CD8-positive, alpha-beta memory T cell (primary cell): ENCODE data around the gene AWAT1. TPM values are rescaled to one million over a fixed set of nuclear protein-coding genes. Genes with fewer than 3 reads are reported as not detected.
"Not testable (repeated sequence)": the region's sequence is repeated elsewhere in the genome, so short reads cannot be mapped to it uniquely, and the experiment has no call there.

Experiments used
- CTCF ChIA-PET: fragments of 350-600 bp; sonication (Branson Sonifier 250); formaldehyde crosslinking; loops from one replicate; lab custom pipeline; 2021; ENCODE audit warnings: antibody characterized with exemption; lab: Charles Lee
- POLR2A ChIA-PET: fragments of 350-600 bp; sonication (Branson Sonifier 250); formaldehyde crosslinking; loops from one replicate; lab custom pipeline; 2021; ENCODE audit warnings: antibody characterized with exemption; lab: Charles Lee
- DNase-seq, 5 donors: peaks; one replicate each; pipeline versions ENCODE4 v3.0.0 to v3.0.0-alpha.2; 2020 to 2022; ENCODE audit warnings: mixed read lengths in 1 of 5
- H3K27ac ChIP-seq: one replicate; pipeline ENCODE4 v1.7.0; 2013; ENCODE audit warnings: low read depth, mild to moderate bottlenecking, low read length, moderate library complexity
- H3K27me3 ChIP-seq: 2 replicates; pipeline ENCODE4 v1.7.0; 2013; ENCODE audit warnings: low read length, mild to moderate bottlenecking; ENCODE audit not compliant: insufficient read depth, poor library complexity, severe bottlenecking
- H3K36me3 ChIP-seq: 2 replicates; pipeline ENCODE4 v1.7.0; 2013; ENCODE audit warnings: mild to moderate bottlenecking, low read length, moderate library complexity; ENCODE audit not compliant: insufficient read depth
- H3K4me1 ChIP-seq: 2 replicates; pipeline ENCODE4 v1.7.0; 2013; ENCODE audit warnings: mild to moderate bottlenecking, low read length, moderate library complexity; ENCODE audit not compliant: insufficient read depth
- H3K4me3 ChIP-seq: 2 replicates; pipeline ENCODE4 v1.7.0; 2013; ENCODE audit warnings: mild to moderate bottlenecking, low read length
- H3K9me3 ChIP-seq: 2 replicates; pipeline ENCODE4 v1.7.0; 2013; ENCODE audit warnings: mild to moderate bottlenecking, low read length
- H3K27ac Mint-ChIP-seq, 8 donors: one replicate each; pipeline ENCODE4 v1.8.0; 2020 to 2021; ENCODE audit warnings: mixed read lengths in 8 of 8, mild to moderate bottlenecking in 6 of 8, inconsistent platforms in 3 of 8, moderate library complexity in 3 of 8
- H3K27me3 Mint-ChIP-seq, 2 donors: one replicate each; pipeline ENCODE4 v1.8.0; 2020 to 2021; ENCODE audit warnings: mixed read lengths in 2 of 2, mild to moderate bottlenecking in 1 of 2, moderate library complexity in 1 of 2
- H3K36me3 Mint-ChIP-seq, 3 donors: one replicate each; pipeline ENCODE4 v1.8.0; 2020 to 2021; ENCODE audit warnings: mixed read lengths in 3 of 3, inconsistent platforms in 1 of 3, mild to moderate bottlenecking in 1 of 3
- H3K4me1 Mint-ChIP-seq, 3 donors: one replicate each; pipeline ENCODE4 v1.8.0; 2020 to 2021; ENCODE audit warnings: mixed read lengths in 3 of 3, inconsistent platforms in 1 of 3, mild to moderate bottlenecking in 1 of 3
- H3K4me3 Mint-ChIP-seq, 7 donors: one replicate each; pipeline ENCODE4 v1.8.0; 2020 to 2021; ENCODE audit warnings: mixed read lengths in 7 of 7, mild to moderate bottlenecking in 6 of 7, moderate library complexity in 4 of 7, inconsistent platforms in 2 of 7
- H3K9me3 Mint-ChIP-seq, 5 donors: one replicate each; pipeline ENCODE4 v1.8.0; 2020 to 2022; ENCODE audit warnings: mixed read lengths in 5 of 5, mild to moderate bottlenecking in 3 of 5, moderate library complexity in 2 of 5, inconsistent platforms in 1 of 5
- polyA plus RNA-seq: library from polyadenylated mRNA; unstranded; fragments of 300-500 nt; fragmentation: Illumina TruSeq; gene quantifications from one replicate; pipeline ENCODE4 v1.2.3, GENCODE V29; 2021
- total RNA-seq, 2 experiments: library from RNA; stranded (reverse); gene quantifications; one replicate each; pipeline ENCODE4 v1.2.3, GENCODE V29; 2021

AWAT1 gene
- total and polyA plus RNA-seq, 3 experiments from 2014 or later = not detected

DNA sequence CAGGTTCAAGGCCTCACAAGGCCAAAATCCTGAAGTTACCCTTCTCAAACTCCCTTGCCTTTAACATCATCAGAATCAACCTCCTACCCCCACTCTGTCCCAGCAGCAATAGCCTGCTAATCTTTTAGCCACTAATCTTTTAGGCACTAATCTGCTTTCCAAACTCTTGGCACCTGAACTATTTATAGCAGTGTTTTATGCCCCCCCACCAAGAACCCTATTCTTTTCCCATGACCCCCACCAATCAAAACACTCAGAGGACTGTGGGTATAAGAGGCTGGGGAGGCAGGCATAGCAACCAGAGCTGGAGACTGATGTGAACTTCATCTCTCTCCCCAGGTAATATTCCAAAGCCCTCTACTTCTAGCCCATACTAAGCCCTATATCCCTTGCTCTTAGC, 33.6 kb downstream of the AWAT1 start, which contains the start of gene ARR3:
Gene ARR3 (plus strand): TSS at position 301 of the 400 bp plus-strand sequence. CDS start 1,052 bp downstream, outside the sequence.
- Mint-ChIP-seq H3K9me3 (no peaks in the 10 kb centered on the region), H3K4me3 (no peak within 1 kb of the TSS), H3K4me1 (no peaks in the 10 kb centered on the region), H3K36me3 (no peaks in the 10 kb centered on the region), H3K27ac (peak within 1 kb of the TSS in 1 of 8 donors; percentile 2), H3K27me3 (peaks cover 0 to 9% of the 10 kb centered on the region in 2 donors)
- no peaks in the 10 kb centered on the region for H3K27me3 ChIP-seq
- DNase-seq = no peak
- CTCF ChIA-PET = no interaction called here
- no peaks in the 10 kb centered on the region for H3K4me1 ChIP-seq
- no peak within 1 kb of the TSS for H3K4me3 ChIP-seq
- H3K9me3 ChIP-seq = no peaks in the 10 kb centered on the region
- H3K36me3 ChIP-seq = no peaks in the 10 kb centered on the region
- POLR2A ChIA-PET = no interaction called here
- H3K27ac ChIP-seq = no peak within 1 kb of the TSS

DNA sequence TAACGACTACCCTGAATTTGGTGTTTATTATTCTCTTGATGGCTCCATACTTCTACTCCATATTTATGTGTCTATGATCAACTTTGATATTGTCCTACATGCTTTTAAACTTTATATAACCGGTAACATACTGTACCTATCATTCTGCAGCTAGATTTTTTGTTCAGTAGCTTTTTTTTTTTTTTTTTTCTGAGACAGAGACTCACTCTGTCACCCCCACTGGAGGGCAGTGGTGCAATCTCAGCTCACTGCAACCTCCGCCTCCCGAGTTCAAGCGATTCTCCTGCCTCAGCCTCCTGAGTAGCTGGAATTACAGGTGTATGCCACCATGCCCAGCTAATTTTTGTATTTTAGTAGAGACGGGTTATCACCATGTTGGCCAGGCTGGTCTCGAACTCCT, 39.6 kb downstream of the AWAT1 start:
- H3K27ac Mint-ChIP-seq, CTCF ChIA-PET, H3K4me3 Mint-ChIP-seq, H3K27ac ChIP-seq, H3K4me1 ChIP-seq, H3K4me3 ChIP-seq, H3K27me3 ChIP-seq, H3K36me3 ChIP-seq, H3K36me3 Mint-ChIP-seq, POLR2A ChIA-PET, H3K27me3 Mint-ChIP-seq, H3K9me3 Mint-ChIP-seq, DNase-seq, H3K9me3 ChIP-seq, H3K4me1 Mint-ChIP-seq: not testable (repeated sequence)

DNA sequence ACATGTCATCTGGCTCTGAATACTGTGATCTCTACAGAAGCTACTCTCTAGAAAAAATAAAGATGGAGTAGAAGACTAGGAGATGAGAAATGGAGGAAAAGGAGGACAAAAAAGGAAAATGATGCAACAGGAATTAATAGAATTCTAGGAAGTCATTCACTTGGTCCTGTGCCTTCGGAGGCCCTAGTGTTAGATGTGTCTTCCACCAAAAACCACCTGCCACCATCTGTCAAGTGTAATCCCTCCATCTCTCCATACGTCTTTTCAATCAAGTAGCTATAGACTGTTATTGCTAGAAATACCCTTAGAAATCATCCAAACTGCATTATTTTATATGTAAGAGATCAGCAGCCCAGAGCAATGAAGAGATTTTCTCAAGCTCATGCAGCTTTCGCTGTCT, 44.6 kb downstream of the AWAT1 start:
- H3K27ac ChIP-seq = no peak overlapping the region
- ChIA-PET POLR2A (no interaction called here), CTCF (no interaction called here)
- Mint-ChIP-seq H3K27ac (no peak overlapping the region), H3K36me3 (peaks cover 0 to 13% (median 3%) of the 10 kb centered on the region in 3 donors), H3K4me1 (no peaks in the 10 kb centered on the region), H3K27me3 (peaks cover 0 to 5% of the 10 kb centered on the region in 2 donors), H3K4me3 (no peak overlapping the region), H3K9me3 (no peaks in the 10 kb centered on the region)
- no peaks in the 10 kb centered on the region for H3K27me3 ChIP-seq
- H3K4me3 ChIP-seq = no peak overlapping the region
- no peaks in the 10 kb centered on the region for H3K36me3 ChIP-seq
- no peak for DNase-seq
- no peaks in the 10 kb centered on the region for H3K4me1 ChIP-seq
- H3K9me3 ChIP-seq = no peaks in the 10 kb centered on the region

- H3K4me1 ChIP-seq = no peaks in the 10 kb centered on the region
Observed at GRCh38 chrX:70280573-70280972, 46.1 kb downstream of the AWAT1 start.

GRCh38 chrX:70281951-70282350, 47.5 kb downstream of the AWAT1 start, which contains the start of gene RAB41:
Gene RAB41, plus strand, starts transcription at chrX:70282172. Its CDS starts 46 bp downstream, at chrX:70282218.
- Histone ChIP-seq H3K4me3 (no peak within 1 kb of the TSS), H3K27ac (no peak within 1 kb of the TSS), H3K9me3 (no peaks in the 10 kb centered on the region), H3K4me1 (no peaks in the 10 kb centered on the region), H3K27me3 (no peaks in the 10 kb centered on the region), H3K36me3 (no peaks in the 10 kb centered on the region)
- CTCF ChIA-PET = no interaction called here
- Mint-ChIP-seq H3K4me1 (no peaks in the 10 kb centered on the region), H3K4me3 (no peak within 1 kb of the TSS), H3K9me3 (no peaks in the 10 kb centered on the region), H3K36me3 (peaks cover 0 to 33% (median 3%) of the 10 kb centered on the region in 3 donors), H3K27ac (no peak within 1 kb of the TSS), H3K27me3 (peaks cover 0 to 6% of the 10 kb centered on the region in 2 donors)
- POLR2A ChIA-PET = no interaction called here
- no peak for DNase-seq

More at GRCh38 chrX:70280573-70280972, 46.1 kb downstream of the AWAT1 start:
- ChIA-PET CTCF (no interaction called here), POLR2A (no interaction called here)
- peaks cover 0 to 8% of the 10 kb centered on the region in 2 donors for H3K27me3 Mint-ChIP-seq
- no peaks in the 10 kb centered on the region for H3K27me3 ChIP-seq
- no peaks in the 10 kb centered on the region for H3K9me3 ChIP-seq
- no peaks in the 10 kb centered on the region for H3K4me1 Mint-ChIP-seq
- no peak overlapping the region for H3K4me3 Mint-ChIP-seq
- H3K27ac ChIP-seq = no peak overlapping the region
- no peaks in the 10 kb centered on the region for H3K36me3 ChIP-seq
- DNase-seq = no peak
- no peaks in the 10 kb centered on the region for H3K9me3 Mint-ChIP-seq
- H3K4me3 ChIP-seq = no peak overlapping the region
- H3K36me3 Mint-ChIP-seq = peaks cover 0 to 22% (median 3%) of the 10 kb centered on the region in 3 donors
- H3K27ac Mint-ChIP-seq = no peak overlapping the region

DNA sequence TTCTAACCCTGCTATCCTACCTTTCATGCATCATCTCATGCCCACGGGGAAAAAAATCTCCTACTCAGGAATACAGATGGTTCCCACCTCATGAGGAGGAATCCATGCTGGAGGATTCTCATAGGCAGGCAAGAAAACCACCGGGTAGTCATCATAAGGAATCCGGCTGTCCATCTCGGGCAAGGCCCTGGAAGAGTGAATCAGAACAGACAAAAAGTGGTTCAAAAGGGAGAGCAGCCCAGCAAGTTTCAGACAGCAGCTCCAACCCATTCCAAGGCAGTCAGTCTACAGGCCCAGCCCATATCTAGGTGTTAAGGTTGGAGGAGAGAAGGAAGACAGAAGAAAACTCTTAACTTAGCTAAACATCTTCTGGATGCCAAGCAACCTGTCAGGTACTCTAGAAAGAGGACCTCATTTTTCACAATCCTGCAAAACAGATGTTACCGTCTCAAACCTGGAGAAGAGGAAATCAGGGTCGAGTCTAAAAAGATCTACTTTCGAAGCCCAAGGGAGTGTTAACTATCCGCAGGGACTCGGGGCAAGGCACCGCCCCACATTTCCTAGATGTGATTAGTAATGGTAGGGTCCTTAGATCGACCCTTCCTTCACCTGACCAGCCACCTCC, 54.8 kb downstream of the AWAT1 start:
- DNase-seq = no peak
- Mint-ChIP-seq H3K36me3 (peaks cover 0 to 35% (median 0%) of the 10 kb centered on the region in 3 donors), H3K27me3 (peaks cover 0 to 7% of the 10 kb centered on the region in 2 donors), H3K4me3 (peak overlapping the region; percentile 84 to 94 (median 89)), H3K9me3 (no peaks in the 10 kb centered on the region), H3K27ac (peak overlapping the region; percentile 72 to 96 (median 88)), H3K4me1 (peaks cover 12 to 20% (median 19%) of the 10 kb centered on the region in 3 donors)
- Histone ChIP-seq H3K4me1 (peaks cover 5% of the 10 kb centered on the region), H3K36me3 (no peaks in the 10 kb centered on the region), H3K27me3 (no peaks in the 10 kb centered on the region), H3K9me3 (no peaks in the 10 kb centered on the region), H3K4me3 (peak overlapping the region; percentile 73), H3K27ac (peak overlapping the region; percentile 69)
- CTCF ChIA-PET = no interaction called here
- POLR2A ChIA-PET = no interaction called here

Other genes with a start within 250 kb of the AWAT1 start
- not detected for gene AWAT2, start 184.7 kb upstream of the AWAT1 start, total RNA-seq
- gene AWAT2, start 184.7 kb upstream of the AWAT1 start, polyA plus RNA-seq = not detected
- gene OTUD6A, start 172.2 kb upstream of the AWAT1 start, total RNA-seq = not detected
- not detected for gene OTUD6A, start 172.2 kb upstream of the AWAT1 start, polyA plus RNA-seq
- gene IGBP1, start 101.2 kb upstream of the AWAT1 start, total RNA-seq = 10 to 100 TPM; 33.6 TPM
- gene IGBP1, start 101.2 kb upstream of the AWAT1 start, polyA plus RNA-seq = 59.3 TPM
- gene DGAT2L6, start 57.2 kb upstream of the AWAT1 start, total RNA-seq = not detected
- not detected for gene DGAT2L6, start 57.2 kb upstream of the AWAT1 start, polyA plus RNA-seq
- gene P2RY4, start 25.5 kb downstream of the AWAT1 start, total RNA-seq = under 1 TPM in 1 of 2 experiments, not detected in 1; 0.18 TPM
- gene P2RY4, start 25.5 kb downstream of the AWAT1 start, polyA plus RNA-seq = not detected
- gene ARR3, start 33.7 kb downstream of the AWAT1 start, total RNA-seq = not detected
- not detected for gene ARR3, start 33.7 kb downstream of the AWAT1 start, polyA plus RNA-seq
- not detected for gene RAB41, start 47.5 kb downstream of the AWAT1 start, total RNA-seq
- gene RAB41, start 47.5 kb downstream of the AWAT1 start, polyA plus RNA-seq = not detected
- 10 to 100 TPM; 26.4 to 28.9 TPM for gene PDZD11, start 55.3 kb downstream of the AWAT1 start, total RNA-seq
- gene PDZD11, start 55.3 kb downstream of the AWAT1 start, polyA plus RNA-seq = 40.7 TPM
- 10 to 100 TPM; 16.5 to 17.7 TPM for gene KIF4A, start 55.4 kb downstream of the AWAT1 start, total RNA-seq
- gene KIF4A, start 55.4 kb downstream of the AWAT1 start, polyA plus RNA-seq = not detected
- gene GDPD2, start 188.7 kb downstream of the AWAT1 start, total RNA-seq = under 1 TPM in 1 of 2 experiments, not detected in 1; 0.09 TPM
- gene GDPD2, start 188.7 kb downstream of the AWAT1 start, polyA plus RNA-seq = not detected
- 10 to 100 TPM; 28.1 to 30.4 TPM for gene DLG3, start 210.2 kb downstream of the AWAT1 start, total RNA-seq
- 13.5 TPM for gene DLG3, start 210.2 kb downstream of the AWAT1 start, polyA plus RNA-seq